Peyer's patch (tissue), 4 donors: ENCODE data around the gene GTF3C1. TPM values are rescaled to one million over a fixed set of nuclear protein-coding genes. Genes with fewer than 3 reads are reported as not detected.

Experiments used
- DNase-seq, 3 donors: peaks; one replicate each; pipeline ENCODE4 v3.0.0-alpha.2; 2017 to 2019
- H3K27ac ChIP-seq, 4 donors: fragments of 200-600 bp; sonication (generic); one replicate each; pipeline ENCODE4 v1.5.1; 2016 to 2019
- H3K27me3 ChIP-seq, 2 donors: fragments of 200-600 bp; sonication (generic); one replicate each; pipeline ENCODE4 v1.5.1; 2019
- H3K36me3 ChIP-seq, 3 donors: fragments of 200-600 bp; sonication (generic); one replicate each; pipeline ENCODE4 v1.5.1; 2016 to 2019
- H3K4me1 ChIP-seq, 4 donors: fragments of 200-600 bp; sonication (generic); one replicate each; pipeline ENCODE4 v1.5.1; 2016 to 2019
- H3K4me3 ChIP-seq, 4 donors: fragments of 200-600 bp; sonication (generic); 1 replicate in 3 of 4; 2 replicates in 1 of 4; pipeline ENCODE4 v1.5.1; 2016 to 2019; ENCODE audit warnings: mild to moderate bottlenecking in 1 of 4
- H3K9me3 ChIP-seq, 4 donors: fragments of 200-600 bp; sonication (generic); one replicate each; pipeline ENCODE4 v1.5.1; 2016 to 2019; ENCODE audit warnings: mild to moderate bottlenecking in 1 of 4
- POLR2A ChIP-seq, 2 donors: fragments of 450-650 bp; IDR thresholded peaks; one replicate each; pipeline ENCODE4 v1.5.1; 2017; ENCODE audit warnings: antibody characterized with exemption in 2 of 2, mild to moderate bottlenecking in 2 of 2, moderate library complexity in 2 of 2
- total RNA-seq, 4 donors: library from RNA; depleted of rRNA; stranded (reverse); fragments of >200 nt; gene quantifications; one replicate each; pipeline ENCODE4 v1.1.0, GENCODE V29; 2016
- TF ChIP-seq, protein P1 (sequence below), 6 experiments: fragments of 450-650 bp in 4 of 6; fragments of 200-600 bp in 2 of 6; sonication (generic) in 1 of 6; IDR thresholded peaks; one replicate each; pipeline ENCODE4 v1.5.1; 2017 to 2019; ENCODE audit warnings: antibody characterized with exemption in 6 of 6, mild to moderate bottlenecking in 3 of 6, moderate library complexity in 1 of 6

GTF3C1 gene
- total RNA-seq, 4 donors from 2014 or later, result 49.6 to 80.1 (median 73.0) TPM

DNA sequence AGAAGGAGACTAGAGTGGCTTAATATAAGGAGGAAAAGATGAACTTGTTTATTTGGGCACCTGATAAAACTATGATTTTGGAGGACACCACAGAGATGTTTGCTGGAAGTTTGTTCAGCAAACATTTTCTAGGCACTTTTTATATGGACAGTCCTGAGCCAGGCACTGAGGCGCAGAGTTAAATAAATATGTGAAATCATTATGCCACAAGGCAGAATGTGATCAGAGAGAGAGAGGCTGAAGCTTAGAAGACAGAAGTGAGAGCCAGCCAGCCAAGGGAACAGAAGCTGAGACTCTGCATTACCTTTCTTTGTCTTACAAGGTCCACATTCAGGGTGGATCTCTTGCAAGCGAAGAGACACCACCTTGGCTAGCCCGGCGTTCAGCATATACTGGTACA lies 21.4 kb downstream of the GTF3C1 start:
- TF ChIP-seq, protein P1, sequence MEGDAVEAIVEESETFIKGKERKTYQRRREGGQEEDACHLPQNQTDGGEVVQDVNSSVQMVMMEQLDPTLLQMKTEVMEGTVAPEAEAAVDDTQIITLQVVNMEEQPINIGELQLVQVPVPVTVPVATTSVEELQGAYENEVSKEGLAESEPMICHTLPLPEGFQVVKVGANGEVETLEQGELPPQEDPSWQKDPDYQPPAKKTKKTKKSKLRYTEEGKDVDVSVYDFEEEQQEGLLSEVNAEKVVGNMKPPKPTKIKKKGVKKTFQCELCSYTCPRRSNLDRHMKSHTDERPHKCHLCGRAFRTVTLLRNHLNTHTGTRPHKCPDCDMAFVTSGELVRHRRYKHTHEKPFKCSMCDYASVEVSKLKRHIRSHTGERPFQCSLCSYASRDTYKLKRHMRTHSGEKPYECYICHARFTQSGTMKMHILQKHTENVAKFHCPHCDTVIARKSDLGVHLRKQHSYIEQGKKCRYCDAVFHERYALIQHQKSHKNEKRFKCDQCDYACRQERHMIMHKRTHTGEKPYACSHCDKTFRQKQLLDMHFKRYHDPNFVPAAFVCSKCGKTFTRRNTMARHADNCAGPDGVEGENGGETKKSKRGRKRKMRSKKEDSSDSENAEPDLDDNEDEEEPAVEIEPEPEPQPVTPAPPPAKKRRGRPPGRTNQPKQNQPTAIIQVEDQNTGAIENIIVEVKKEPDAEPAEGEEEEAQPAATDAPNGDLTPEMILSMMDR (IDR thresholded peaks at IDR 0.05), result no peak
- no peak for TF ChIP-seq POLR2A (IDR thresholded peaks at IDR 0.05)
- no peak overlapping the region for H3K4me3 ChIP-seq
- no peaks in the 10 kb centered on the region for H3K4me1 ChIP-seq
- H3K27me3 ChIP-seq, result no peaks in the 10 kb centered on the region
- no peak for DNase-seq
- H3K9me3 ChIP-seq, result no peaks in the 10 kb centered on the region
- H3K27ac ChIP-seq, result no peak overlapping the region
- H3K36me3 ChIP-seq, result peaks cover 0 to 99% (median 0%) of the 10 kb centered on the region in 3 donors

DNA sequence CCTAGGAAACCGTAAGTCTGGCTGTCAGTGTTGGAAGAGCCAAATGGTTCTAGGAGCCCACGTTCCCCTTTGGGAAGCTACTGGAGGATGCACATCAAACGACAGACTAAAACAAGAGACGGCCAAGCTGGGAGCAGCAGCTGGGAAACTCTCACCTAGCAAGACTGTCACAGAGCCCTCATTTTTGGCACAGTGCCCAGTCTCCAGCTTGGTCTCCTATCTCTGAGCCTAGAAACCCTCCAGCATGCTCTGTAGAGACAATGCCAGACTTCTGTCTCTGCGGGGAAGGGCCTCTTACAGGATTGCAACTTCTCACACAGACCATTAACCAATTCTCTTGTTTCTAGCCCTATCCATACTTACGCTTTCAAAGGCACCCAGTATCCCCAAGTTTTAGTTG lies 23.5 kb downstream of the GTF3C1 start:
- H3K9me3 ChIP-seq, result no peaks in the 10 kb centered on the region
- no peaks in the 10 kb centered on the region for H3K27me3 ChIP-seq
- H3K27ac ChIP-seq, result no peak overlapping the region
- no peak for DNase-seq
- H3K4me1 ChIP-seq, result no peaks in the 10 kb centered on the region
- no peak overlapping the region for H3K4me3 ChIP-seq
- TF ChIP-seq, protein P1 (IDR thresholded peaks at IDR 0.05), result no peak
- TF ChIP-seq POLR2A (IDR thresholded peaks at IDR 0.05), result no peak
- peaks cover 0 to 83% (median 0%) of the 10 kb centered on the region in 3 donors for H3K36me3 ChIP-seq

DNA sequence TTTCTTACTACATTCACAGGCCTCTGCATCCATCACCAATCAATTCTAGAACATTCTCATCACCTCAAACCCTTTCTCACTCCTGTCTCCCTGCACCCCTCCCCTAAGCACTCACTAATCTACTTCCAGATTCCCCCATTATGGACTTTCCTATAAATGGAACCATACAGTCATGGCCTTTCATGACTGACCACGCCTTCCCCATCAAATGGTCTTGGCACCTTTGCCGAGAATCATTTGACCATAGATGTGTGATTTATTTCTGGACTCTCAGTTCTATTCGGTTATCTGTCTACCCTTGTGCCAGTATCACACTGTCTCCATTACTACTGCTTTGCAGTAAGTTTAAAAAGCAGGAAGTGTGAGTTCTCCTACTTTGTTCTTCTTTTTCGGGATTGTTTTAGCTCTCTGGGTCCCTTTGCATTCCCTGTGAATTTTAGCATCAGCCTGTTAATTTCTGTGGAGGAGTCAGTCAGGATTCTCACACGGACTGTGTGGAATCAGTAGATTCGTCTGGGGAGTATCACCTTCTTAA lies 27.5 kb downstream of the GTF3C1 start:
- Histone ChIP-seq H3K9me3 (no peaks in the 10 kb centered on the region), H3K4me1 (no peaks in the 10 kb centered on the region), H3K27ac (no peak overlapping the region), H3K4me3 (no peak overlapping the region), H3K36me3 (peaks cover 0 to 64% (median 0%) of the 10 kb centered on the region in 3 donors), H3K27me3 (no peaks in the 10 kb centered on the region)
- no peak for TF ChIP-seq POLR2A (IDR thresholded peaks at IDR 0.05)
- TF ChIP-seq, protein P1 (IDR thresholded peaks at IDR 0.05), result no peak
- DNase-seq, result no peak

DNA sequence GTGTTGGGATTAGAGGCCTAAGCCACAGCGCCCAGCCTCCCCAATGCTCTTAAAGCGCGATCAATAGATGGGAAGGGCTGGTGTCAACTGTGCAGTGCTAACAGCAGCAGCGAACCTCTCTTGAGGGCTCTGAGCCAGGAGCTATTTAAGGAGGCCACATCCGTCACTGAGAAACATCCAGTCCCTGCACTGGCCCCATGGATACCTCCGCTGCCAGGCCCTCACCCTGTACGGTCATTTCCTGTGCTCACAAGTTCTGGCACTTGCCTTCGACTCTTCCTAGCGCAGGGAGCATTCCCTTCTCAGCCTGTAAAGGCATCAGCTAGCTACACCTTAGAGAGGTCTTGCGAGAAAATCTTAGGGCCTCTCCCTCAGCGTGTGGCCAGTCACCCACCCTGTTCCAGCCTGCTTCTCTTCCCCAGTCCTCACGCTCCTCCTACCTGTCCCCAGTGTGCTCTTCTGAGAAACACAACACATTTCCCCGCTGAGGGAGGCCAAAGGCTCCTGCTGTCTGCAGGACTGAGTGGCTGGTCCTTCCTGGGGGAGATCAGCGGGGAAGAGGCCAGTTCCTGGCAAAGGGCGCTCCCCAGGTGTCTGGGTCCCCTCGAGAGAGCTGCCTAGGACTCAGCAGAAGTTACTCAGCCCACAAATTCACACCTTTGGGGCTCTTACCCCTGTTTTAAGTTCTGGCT lies 28.6 kb downstream of the GTF3C1 start:
- Histone ChIP-seq H3K9me3 (no peaks in the 10 kb centered on the region), H3K4me3 (no peak overlapping the region), H3K36me3 (peaks cover 0 to 55% (median 0%) of the 10 kb centered on the region in 3 donors), H3K27me3 (no peaks in the 10 kb centered on the region), H3K27ac (peak overlapping the region in 2 of 4 donors; percentile 32 to 61), H3K4me1 (no peaks in the 10 kb centered on the region)
- DNase-seq, result no peak
- no peak for TF ChIP-seq POLR2A (IDR thresholded peaks at IDR 0.05)
- TF ChIP-seq, protein P1 (IDR thresholded peaks at IDR 0.05), result no peak

DNA sequence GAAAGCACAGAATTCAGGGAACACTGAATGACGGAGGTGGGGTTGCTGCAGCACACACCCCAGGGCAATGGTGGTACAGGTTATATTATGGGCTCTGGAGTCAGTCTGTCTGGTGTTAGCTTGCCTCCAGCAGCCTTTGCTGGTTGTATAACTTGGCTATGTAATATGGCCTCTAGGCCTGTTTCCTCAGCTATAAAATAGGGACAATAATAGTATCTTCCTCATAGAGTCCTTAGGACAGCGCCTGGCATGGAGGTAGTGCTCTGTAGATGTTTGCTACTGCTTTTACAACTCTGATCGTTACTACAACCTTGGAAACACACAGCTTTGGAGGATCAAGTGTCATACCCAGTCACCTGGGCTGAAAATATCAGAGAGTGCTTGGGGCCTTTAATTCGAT lies 31.5 kb downstream of the GTF3C1 start:
- Histone ChIP-seq H3K27ac (no peak overlapping the region), H3K36me3 (peaks cover 0 to 35% (median 0%) of the 10 kb centered on the region in 3 donors), H3K4me1 (no peaks in the 10 kb centered on the region), H3K4me3 (no peak overlapping the region), H3K27me3 (no peaks in the 10 kb centered on the region), H3K9me3 (no peaks in the 10 kb centered on the region)
- DNase-seq, result no peak
- TF ChIP-seq, protein P1 (IDR thresholded peaks at IDR 0.05), result no peak
